MCF 10A (cell line): ENCODE data around the gene SYCE3. TPM values are rescaled to one million over a fixed set of nuclear protein-coding genes. Genes with fewer than 3 reads are reported as not detected.
A peak's percentile ranks its signal among the peaks of the same experiment; 100 is the strongest.
"Not testable (repeated sequence)": the region's sequence is repeated elsewhere in the genome, so short reads cannot be mapped to it uniquely, and the experiment has no call there.

Source experiments
- BruUV-seq: library from RNA; stranded (reverse); fragments of 400-500 nt; replicated peaks from 2 replicates; lab custom pipeline; 2021; lab: Mats Ljungman, UMichigan
- CTCF ChIA-PET: fragments of 300-600 bp; sonication (Branson Sonifier 250); formaldehyde crosslinking; extraction: SDS; loops from one replicate; lab custom pipeline; 2021; ENCODE audit warnings: antibody characterized with exemption, inconsistent platforms; lab: Yijun Ruan, JAX
- POLR2A ChIA-PET: fragments of 300-600, 350-650 bp; sonication (Branson Sonifier 250); formaldehyde crosslinking; extraction: SDS; loops from one replicate; lab custom pipeline; 2020; ENCODE audit warnings: antibody characterized with exemption, inconsistent platforms; lab: Yijun Ruan, JAX
- DNase-seq: peaks from one replicate; pipeline ENCODE4 v3.0.0-alpha.2; 2018; ENCODE audit not compliant: unreplicated experiment
- H3K27ac Mint-ChIP-seq: one replicate; pipeline ENCODE4 v1.8.0; 2022; ENCODE audit warnings: mild to moderate bottlenecking, low read depth, mixed read lengths; ENCODE audit not compliant: unreplicated experiment
- H3K27me3 Mint-ChIP-seq: one replicate; pipeline ENCODE4 v1.8.0; 2022; ENCODE audit warnings: mixed read lengths; ENCODE audit not compliant: insufficient read depth, unreplicated experiment
- H3K36me3 Mint-ChIP-seq: one replicate; pipeline ENCODE4 v1.8.0; 2022; ENCODE audit warnings: mild to moderate bottlenecking, moderate library complexity, mixed read lengths; ENCODE audit not compliant: insufficient read depth, unreplicated experiment
- H3K4me1 Mint-ChIP-seq: one replicate; pipeline ENCODE4 v1.8.0; 2022; ENCODE audit warnings: mixed read lengths; ENCODE audit not compliant: insufficient read depth, unreplicated experiment
- H3K4me3 Mint-ChIP-seq: one replicate; pipeline ENCODE4 v1.8.0; 2022; ENCODE audit warnings: mild to moderate bottlenecking, moderate library complexity, mixed read lengths; ENCODE audit not compliant: unreplicated experiment
- H3K9me3 Mint-ChIP-seq: one replicate; pipeline ENCODE4 v1.8.0; 2022; ENCODE audit warnings: mixed read lengths; ENCODE audit not compliant: unreplicated experiment
- intact Hi-C: fragments of 100-400 bp; cut with micrococcal nuclease; formaldehyde crosslinking; loops from 2 replicates; pipeline ENCODE4 v1.14.1; 2022
- total RNA-seq: library from RNA; stranded (reverse); gene quantifications from 2 replicates; pipeline ENCODE4 v1.2.3, GENCODE V29; 2022
- TF ChIP-seq, protein P1 (sequence below): fragments of 200-600 bp; IDR thresholded peaks from one replicate; pipeline ENCODE4 v1.8.0; 2022; ENCODE audit warnings: antibody characterized with exemption, mild to moderate bottlenecking; ENCODE audit not compliant: unreplicated experiment

The SYCE3 gene
- total RNA-seq, 1 experiment from 2014 or later = 0.82 TPM

DNA sequence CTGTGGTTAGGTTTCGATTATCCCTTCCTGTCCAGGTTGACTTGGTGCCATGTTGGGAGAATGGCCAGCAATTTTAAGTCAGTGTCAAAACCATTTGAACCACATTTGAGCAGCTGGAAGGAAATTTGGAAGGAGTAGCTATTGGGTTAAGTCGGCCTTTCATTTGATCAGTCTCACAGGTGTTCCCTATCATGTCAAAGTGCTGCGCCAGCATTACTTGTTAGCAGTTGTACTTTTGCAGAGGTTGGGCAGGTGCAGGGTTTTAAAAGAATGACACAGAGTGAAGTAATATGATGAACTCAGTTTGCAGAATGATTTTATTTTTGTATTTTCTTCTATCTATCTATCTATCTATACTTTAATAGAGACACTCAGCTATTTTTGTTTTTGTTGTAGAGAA lies 26.5 kb downstream of the SYCE3 start:
- no peaks in the 10 kb centered on the region for H3K9me3 Mint-ChIP-seq
- no TSS peak for BruUV-seq
- intact Hi-C loops = no loop called here
- TF ChIP-seq, protein P1, sequence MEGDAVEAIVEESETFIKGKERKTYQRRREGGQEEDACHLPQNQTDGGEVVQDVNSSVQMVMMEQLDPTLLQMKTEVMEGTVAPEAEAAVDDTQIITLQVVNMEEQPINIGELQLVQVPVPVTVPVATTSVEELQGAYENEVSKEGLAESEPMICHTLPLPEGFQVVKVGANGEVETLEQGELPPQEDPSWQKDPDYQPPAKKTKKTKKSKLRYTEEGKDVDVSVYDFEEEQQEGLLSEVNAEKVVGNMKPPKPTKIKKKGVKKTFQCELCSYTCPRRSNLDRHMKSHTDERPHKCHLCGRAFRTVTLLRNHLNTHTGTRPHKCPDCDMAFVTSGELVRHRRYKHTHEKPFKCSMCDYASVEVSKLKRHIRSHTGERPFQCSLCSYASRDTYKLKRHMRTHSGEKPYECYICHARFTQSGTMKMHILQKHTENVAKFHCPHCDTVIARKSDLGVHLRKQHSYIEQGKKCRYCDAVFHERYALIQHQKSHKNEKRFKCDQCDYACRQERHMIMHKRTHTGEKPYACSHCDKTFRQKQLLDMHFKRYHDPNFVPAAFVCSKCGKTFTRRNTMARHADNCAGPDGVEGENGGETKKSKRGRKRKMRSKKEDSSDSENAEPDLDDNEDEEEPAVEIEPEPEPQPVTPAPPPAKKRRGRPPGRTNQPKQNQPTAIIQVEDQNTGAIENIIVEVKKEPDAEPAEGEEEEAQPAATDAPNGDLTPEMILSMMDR = no peak
- no peak for DNase-seq
- H3K4me1 Mint-ChIP-seq = peaks cover 28% of the 10 kb centered on the region
- H3K27ac Mint-ChIP-seq = no peak overlapping the region
- H3K36me3 Mint-ChIP-seq = peaks cover under 1% of the 10 kb centered on the region
- H3K27me3 Mint-ChIP-seq = no peaks in the 10 kb centered on the region
- no peak overlapping the region for H3K4me3 Mint-ChIP-seq
- POLR2A ChIA-PET = interaction anchor here (9.2 kb wide), 1 partner anchor 9 kb away, joined by 170 read pairs; the partner anchor contains the start of genes SCO2 and TYMP
- CTCF ChIA-PET = interaction anchor here (0.9 to 1.3 kb wide), 2 partner anchors 11 to 27 kb away, joined by 3 read pairs; partner anchors contain the start of genes SCO2 and SYCE3

GRCh38 chr22:50535113-50535512 lies 27.6 kb downstream of the SYCE3 start:
- H3K27ac Mint-ChIP-seq = no peak overlapping the region
- TF ChIP-seq, protein P1 = no peak
- no peak for DNase-seq
- no TSS peak for BruUV-seq
- ChIA-PET POLR2A (interaction anchor here (1.2 to 9.2 kb wide), 2 partner anchors 8 to 15 kb away, joined by 5 to 170 read pairs; partner anchors contain the start of genes SCO2 and TYMP), CTCF (interaction anchor here (0.7 to 1.3 kb wide), 3 partner anchors 28 to 173 kb away, joined by 3 to 4 read pairs (median 3); partner anchors contain the start of gene SYCE3)
- H3K4me1 Mint-ChIP-seq = peaks cover 20% of the 10 kb centered on the region
- no peak overlapping the region for H3K4me3 Mint-ChIP-seq
- H3K36me3 Mint-ChIP-seq = peaks cover 11% of the 10 kb centered on the region
- intact Hi-C loops = no loop called here
- H3K27me3 Mint-ChIP-seq = no peaks in the 10 kb centered on the region
- H3K9me3 Mint-ChIP-seq = no peaks in the 10 kb centered on the region

DNA sequence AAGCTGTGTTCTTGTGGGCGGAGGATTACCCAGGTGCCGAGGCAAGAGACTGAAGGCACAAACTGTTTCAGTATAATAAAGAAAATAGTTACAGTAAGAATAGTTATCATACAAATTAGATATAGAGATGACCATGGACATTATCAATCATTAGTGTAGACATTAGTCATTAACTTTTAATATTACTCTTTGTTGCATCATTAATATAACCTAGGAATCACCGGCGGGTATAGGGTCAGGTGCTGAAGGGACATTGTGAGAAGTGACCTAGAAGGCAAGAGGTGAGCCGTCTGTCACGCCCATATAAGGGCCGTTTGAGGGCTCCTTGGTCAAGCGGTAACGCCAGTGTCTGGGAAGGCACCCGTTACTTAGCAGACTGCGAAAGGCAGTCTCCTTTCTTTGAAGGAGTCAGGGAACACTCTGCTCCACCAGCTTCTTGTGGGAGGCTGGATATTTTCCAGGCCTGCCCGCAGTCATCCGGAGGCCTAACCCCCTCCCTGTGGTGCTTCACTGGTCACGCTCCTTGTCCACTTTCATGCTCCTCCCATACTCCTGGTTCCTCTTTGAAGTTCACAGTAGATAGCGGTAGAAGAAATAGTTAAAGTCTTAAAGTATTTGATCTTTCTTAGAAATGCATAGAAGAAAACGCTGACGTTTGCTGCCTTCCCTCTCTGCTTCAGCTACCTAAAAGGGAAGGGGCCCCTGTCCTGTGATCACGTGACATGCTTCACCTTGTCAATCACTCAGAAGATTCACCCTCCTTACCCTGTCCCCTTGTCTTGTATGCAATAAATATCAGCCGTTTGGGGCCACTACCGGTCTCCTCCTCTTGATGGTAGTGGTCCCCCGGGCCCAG lies 28.6 kb downstream of the SYCE3 start:
- not testable (repeated sequence) for H3K27ac Mint-ChIP-seq, DNase-seq

GRCh38 chr22:50532824-50533796 lies 29.6 kb downstream of the SYCE3 start:
- CTCF ChIA-PET = no interaction called here
- no TSS peak for BruUV-seq

More for the DNA sequence above, 28.6 kb downstream of the SYCE3 start:
- H3K4me1 Mint-ChIP-seq = peaks cover 20% of the 10 kb centered on the region
- CTCF ChIA-PET = interaction anchor here (0.7 kb wide), 1 partner anchor 172 kb away, joined by 3 read pairs; no protein-coding TSS in a partner anchor
- intact Hi-C loops, H3K27me3 Mint-ChIP-seq, H3K9me3 Mint-ChIP-seq, H3K4me3 Mint-ChIP-seq, BruUV-seq: not testable (repeated sequence)
- peaks cover 17% of the 10 kb centered on the region for H3K36me3 Mint-ChIP-seq
- POLR2A ChIA-PET = interaction anchor here (1.0 to 1.2 kb wide), 2 partner anchors 16 to 29 kb away, joined by 3 to 5 read pairs; partner anchors contain the start of gene SYCE3

More at GRCh38 chr22:50532824-50533796, 29.6 kb downstream of the SYCE3 start:
- POLR2A ChIA-PET = interaction anchor here (1.0 to 2.3 kb wide), 3 partner anchors 25 to 88 kb away, joined by 3 to 8 read pairs (median 5); partner anchors contain the start of genes LMF2, NCAPH2 and SYCE3
- TF ChIP-seq, protein P1 = no peak
- H3K9me3 Mint-ChIP-seq = no peaks in the 10 kb centered on the region
- no peak for DNase-seq
- peak overlapping the region; percentile 85 for H3K4me3 Mint-ChIP-seq
- H3K27ac Mint-ChIP-seq = peak overlapping the region; percentile 97
- peaks cover 25% of the 10 kb centered on the region for H3K36me3 Mint-ChIP-seq
- intact Hi-C loops = loop anchor here (1.0 kb wide), 1 partner anchor 8 kb away; no protein-coding TSS in a partner anchor
- H3K27me3 Mint-ChIP-seq = no peaks in the 10 kb centered on the region
- peaks cover 21% of the 10 kb centered on the region for H3K4me1 Mint-ChIP-seq
